ENCODE data around the gene TSPAN32.

Gene TSPAN32

GRCh38 chr11:2314136-2314524, 12.3 kb downstream of the TSPAN32 start:
- no peak for DNase-seq (ENCODE audit: low read depth in 2 of 2, low spot score in 1 of 2)

- DNase-seq (ENCODE audit: low read depth in 2 of 2, low spot score in 1 of 2), result no peak
These were observed 12.9 kb downstream of the TSPAN32 start for GRCh38 chr11:2314525-2315394.

GRCh38 chr11:2315395-2316168, 13.8 kb downstream of the TSPAN32 start:
- DNase-seq (ENCODE audit: low read depth in 2 of 2, low spot score in 1 of 2), result no peak

- DNase-seq (ENCODE audit: low read depth in 2 of 2, low spot score in 1 of 2), result no peak
These were observed 14.6 kb downstream of the TSPAN32 start for GRCh38 chr11:2316169-2316962.

- DNase-seq (ENCODE audit: low read depth in 2 of 2, low spot score in 1 of 2), result no peak
These were observed 15.1 kb downstream of the TSPAN32 start for GRCh38 chr11:2316963-2317244.

- no peak for DNase-seq (ENCODE audit: low read depth in 2 of 2, low spot score in 1 of 2)
These were observed 15.7 kb downstream of the TSPAN32 start for GRCh38 chr11:2317354-2318050.

- DNase-seq (ENCODE audit: low read depth in 2 of 2, low spot score in 1 of 2), result no peak
These were observed 16.3 kb downstream of the TSPAN32 start for GRCh38 chr11:2318123-2318522.

- DNase-seq (ENCODE audit: low read depth in 2 of 2, low spot score in 1 of 2), result no peak
These were observed 16.9 kb downstream of the TSPAN32 start for GRCh38 chr11:2318707-2319106.

- DNase-seq (ENCODE audit: low read depth in 2 of 2, low spot score in 1 of 2), result no peak
These were observed 18.1 kb downstream of the TSPAN32 start for GRCh38 chr11:2319791-2320472.

GRCh38 chr11:2320568-2321310, 18.9 kb downstream of the TSPAN32 start:
- no peak for DNase-seq (ENCODE audit: low read depth in 2 of 2, low spot score in 1 of 2)

- no peak for DNase-seq (ENCODE audit: low read depth in 2 of 2, low spot score in 1 of 2)
These were observed 19.5 kb downstream of the TSPAN32 start for GRCh38 chr11:2321311-2321683.

GRCh38 chr11:2325123-2325522, 23.3 kb downstream of the TSPAN32 start:
- no peak for DNase-seq (ENCODE audit: low read depth in 2 of 2, low spot score in 1 of 2)

- no peak for DNase-seq (ENCODE audit: low read depth in 2 of 2, low spot score in 1 of 2)
These were observed 23.9 kb downstream of the TSPAN32 start for GRCh38 chr11:2325719-2326118.

GRCh38 chr11:2327032-2327431, 25.2 kb downstream of the TSPAN32 start:
- no peak for DNase-seq (ENCODE audit: low read depth in 2 of 2, low spot score in 1 of 2)

GRCh38 chr11:2328021-2328420, 26.2 kb downstream of the TSPAN32 start:
- no peak for DNase-seq (ENCODE audit: low read depth in 2 of 2, low spot score in 1 of 2)

GRCh38 chr11:2328656-2329354, 27.0 kb downstream of the TSPAN32 start:
- no peak for DNase-seq (ENCODE audit: low read depth in 2 of 2, low spot score in 1 of 2)

GRCh38 chr11:2329551-2329950, 27.7 kb downstream of the TSPAN32 start:
- no peak for DNase-seq (ENCODE audit: low read depth in 2 of 2, low spot score in 1 of 2)

- DNase-seq (ENCODE audit: low read depth in 2 of 2, low spot score in 1 of 2), result no peak
These were observed 28.9 kb downstream of the TSPAN32 start for GRCh38 chr11:2330696-2331095.

- DNase-seq (ENCODE audit: low read depth in 2 of 2, low spot score in 1 of 2), result no peak
These were observed 29.6 kb downstream of the TSPAN32 start for GRCh38 chr11:2331404-2331803.

Measured in stimulated activated CD8-positive, alpha-beta memory T cell treated with anti-CD3 and anti-CD28 coated beads, Interleukin-4, amount 100 ng/mL, for 4 hours (primary cell).